Gastroesophageal sphincter (tissue), 3 donors: Measurements from ENCODE around the gene PRKN.

Source experiments
- EP300 ChIP-seq: sonication (generic); formaldehyde crosslinking; IDR thresholded peaks from one replicate; pipeline ENCODE4 v1.6.1; 2017; ENCODE audit warnings: antibody characterized with exemption, mild to moderate bottlenecking
- POLR2AphosphoS5 ChIP-seq: sonication (generic); formaldehyde crosslinking; IDR thresholded peaks from one replicate; pipeline ENCODE4 v1.6.1; 2017; ENCODE audit warnings: antibody characterized with exemption
- TF ChIP-seq, protein P1 (sequence below), 4 experiments: fragments of 200-600 bp in 2 of 4; fragments of 450-650 bp in 2 of 4; sonication (generic) in 1 of 4; IDR thresholded peaks; one replicate each; pipeline ENCODE4 v1.5.1; 2017 to 2019; ENCODE audit warnings: antibody characterized with exemption in 4 of 4, mild to moderate bottlenecking in 2 of 4, moderate library complexity in 2 of 4

- TF ChIP-seq, protein P1, sequence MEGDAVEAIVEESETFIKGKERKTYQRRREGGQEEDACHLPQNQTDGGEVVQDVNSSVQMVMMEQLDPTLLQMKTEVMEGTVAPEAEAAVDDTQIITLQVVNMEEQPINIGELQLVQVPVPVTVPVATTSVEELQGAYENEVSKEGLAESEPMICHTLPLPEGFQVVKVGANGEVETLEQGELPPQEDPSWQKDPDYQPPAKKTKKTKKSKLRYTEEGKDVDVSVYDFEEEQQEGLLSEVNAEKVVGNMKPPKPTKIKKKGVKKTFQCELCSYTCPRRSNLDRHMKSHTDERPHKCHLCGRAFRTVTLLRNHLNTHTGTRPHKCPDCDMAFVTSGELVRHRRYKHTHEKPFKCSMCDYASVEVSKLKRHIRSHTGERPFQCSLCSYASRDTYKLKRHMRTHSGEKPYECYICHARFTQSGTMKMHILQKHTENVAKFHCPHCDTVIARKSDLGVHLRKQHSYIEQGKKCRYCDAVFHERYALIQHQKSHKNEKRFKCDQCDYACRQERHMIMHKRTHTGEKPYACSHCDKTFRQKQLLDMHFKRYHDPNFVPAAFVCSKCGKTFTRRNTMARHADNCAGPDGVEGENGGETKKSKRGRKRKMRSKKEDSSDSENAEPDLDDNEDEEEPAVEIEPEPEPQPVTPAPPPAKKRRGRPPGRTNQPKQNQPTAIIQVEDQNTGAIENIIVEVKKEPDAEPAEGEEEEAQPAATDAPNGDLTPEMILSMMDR (IDR thresholded peaks at IDR 0.05): no peak
- TF ChIP-seq EP300: no peak
- no peak for TF ChIP-seq POLR2AphosphoS5
Measured at GRCh38 chr6:161837449-161837735, 890.2 kb downstream of the PRKN start.
